CD4-positive, alpha-beta T cell (primary cell): ENCODE results near the gene TRIM33. TPM values are rescaled to one million over a fixed set of nuclear protein-coding genes. Genes with fewer than 3 reads are reported as not detected.
"Not testable (repeated sequence)": the region's sequence is repeated elsewhere in the genome, so short reads cannot be mapped to it uniquely, and the experiment has no call there.

Experiments used
- ATAC-seq: fragments of 200-7000 bp; cut with Tn5 transposase; one replicate; pipeline ENCODE4 v1.10.0; 2022; ENCODE audit warnings: mild to moderate bottlenecking; ENCODE audit not compliant: poor library complexity
- CTCF ChIA-PET: fragments of 350-600 bp; sonication (Branson Sonifier 250); formaldehyde crosslinking; loops from one replicate; lab custom pipeline; 2021; ENCODE audit warnings: antibody characterized with exemption, inconsistent platforms; lab: Charles Lee
- POLR2A ChIA-PET: fragments of 350-600 bp; sonication (Branson Sonifier 250); formaldehyde crosslinking; loops from one replicate; lab custom pipeline; 2021; ENCODE audit warnings: antibody characterized with exemption, inconsistent platforms; lab: Charles Lee
- DNase-seq, 14 experiments: peaks; one replicate each; pipeline ENCODE4 v3.0.0-alpha.2; 2013 to 2020; ENCODE audit warnings: mixed read lengths in 2 of 14
- H3K27ac ChIP-seq, 2 donors: one replicate each; pipeline versions ENCODE4 v1.5.1 to v1.7.0; 2013; ENCODE audit warnings: low read length in 2 of 2, low read depth in 1 of 2, mild to moderate bottlenecking in 1 of 2
- H3K27me3 ChIP-seq, 2 experiments: 1 replicate in 1 of 2; 2 replicates in 1 of 2; pipeline versions ENCODE4 v1.6.1 to v1.7.0; 2013; ENCODE audit warnings: low read length in 2 of 2, control low read depth in 1 of 2, mild to moderate bottlenecking in 1 of 2, moderate library complexity in 1 of 2; ENCODE audit not compliant: insufficient read depth in 2 of 2, control insufficient read depth in 1 of 2
- H3K36me3 ChIP-seq: one replicate; pipeline ENCODE4 v1.6.1; 2013; ENCODE audit warnings: low read length, control low read depth; ENCODE audit not compliant: insufficient read depth
- H3K4me1 ChIP-seq: one replicate; pipeline ENCODE4 v1.6.1; 2013; ENCODE audit warnings: low read length, control low read depth; ENCODE audit not compliant: insufficient read depth
- H3K4me3 ChIP-seq: one replicate; pipeline ENCODE4 v1.5.1; 2013; ENCODE audit warnings: mild to moderate bottlenecking, low read length, moderate library complexity
- H3K9me3 ChIP-seq, 2 experiments: 1 replicate in 1 of 2; 2 replicates in 1 of 2; pipeline versions ENCODE4 v1.6.1 to v1.7.0; 2013; ENCODE audit warnings: low read length in 2 of 2, mild to moderate bottlenecking in 2 of 2, control low read depth in 1 of 2, moderate library complexity in 1 of 2; ENCODE audit not compliant: control insufficient read depth in 1 of 2, insufficient read depth in 1 of 2
- H3K27ac Mint-ChIP-seq: one replicate; pipeline ENCODE4 v1.8.0; 2020; ENCODE audit warnings: mixed read lengths
- H3K27me3 Mint-ChIP-seq: one replicate; pipeline ENCODE4 v1.8.0; 2021; ENCODE audit warnings: mixed read lengths
- H3K36me3 Mint-ChIP-seq: one replicate; pipeline ENCODE4 v1.8.0; 2021; ENCODE audit warnings: low read depth, mixed read lengths
- H3K4me1 Mint-ChIP-seq: one replicate; pipeline ENCODE4 v1.8.0; 2021; ENCODE audit warnings: low read depth, mixed read lengths
- H3K4me3 Mint-ChIP-seq: one replicate; pipeline ENCODE4 v1.8.0; 2020; ENCODE audit warnings: mild to moderate bottlenecking, mixed read lengths
- H3K9me3 Mint-ChIP-seq: one replicate; pipeline ENCODE4 v1.8.0; 2020; ENCODE audit warnings: mixed read lengths
- CTCF ChIP-seq: fragments of 200-600 bp; IDR thresholded peaks from one replicate; pipeline ENCODE4 v1.8.0; 2022; ENCODE audit warnings: antibody characterized with exemption, mild to moderate bottlenecking
- intact Hi-C, 2 experiments: fragments of 100-400 bp; cut with DNase I in 1 of 2; cut with micrococcal nuclease in 1 of 2; formaldehyde crosslinking; loops; one replicate each; pipeline versions ENCODE4 v1.15.1 to v1.9.0; 2023 to 2025; cut with DNase I, micrococcal nuclease
- total RNA-seq, 174 experiments: library from RNA in 2 of 174; stranded (reverse) in 2 of 174; gene quantifications; one replicate each; pipeline ENCODE4 v1.2.3 and lab custom pipeline; 2021 to 2026

The TRIM33 gene
- total RNA-seq, 2 experiments from 2014 or later, result 42.6 to 45.0 TPM

GRCh38 chr1:114428083-114428754 lies 82.8 kb downstream of the TRIM33 start:
- H3K4me3 ChIP-seq, result no peak overlapping the region
- ChIA-PET POLR2A (interaction anchor here (0.9 to 1.7 kb wide), 3 partner anchors 10 to 83 kb away, joined by 3 to 5 read pairs (median 4); no protein-coding TSS in a partner anchor), CTCF (interaction anchor here (1.0 to 1.6 kb wide), 7 partner anchors 10 to 145 kb away, joined by 3 to 7 read pairs (median 4); partner anchors contain the start of gene TRIM33)
- ATAC-seq (peak; percentile 41), DNase-seq (peak in 4 of 14 experiments; percentile 28 to 53 (median 40))
- H3K27me3 ChIP-seq, result no peaks in the 10 kb centered on the region
- peaks cover 55% of the 10 kb centered on the region for H3K36me3 ChIP-seq
- H3K4me3 Mint-ChIP-seq, result no peak overlapping the region
- no peaks in the 10 kb centered on the region for H3K4me1 ChIP-seq
- H3K9me3 Mint-ChIP-seq, result no peaks in the 10 kb centered on the region
- no peaks in the 10 kb centered on the region for H3K27me3 Mint-ChIP-seq
- H3K27ac Mint-ChIP-seq, result no peak overlapping the region
- intact Hi-C loops, result loop anchor here (1.0 to 2.0 kb wide), 3 partner anchors 79 to 450 kb away; no protein-coding TSS in a partner anchor
- H3K36me3 Mint-ChIP-seq, result peaks cover 78% of the 10 kb centered on the region
- TF ChIP-seq CTCF, result peak; percentile 59
- no peak overlapping the region for H3K27ac ChIP-seq
- no peaks in the 10 kb centered on the region for H3K9me3 ChIP-seq
- no peaks in the 10 kb centered on the region for H3K4me1 Mint-ChIP-seq

- H3K4me3 Mint-ChIP-seq, result no peak overlapping the region
- POLR2A ChIA-PET, result interaction anchor here (0.9 to 1.7 kb wide), 2 partner anchors 81 to 84 kb away, joined by 4 to 5 read pairs; no protein-coding TSS in a partner anchor
- H3K9me3 Mint-ChIP-seq, result no peaks in the 10 kb centered on the region
- ATAC-seq (no peak), DNase-seq (no peak)
- H3K4me3 ChIP-seq, result no peak overlapping the region
- no peaks in the 10 kb centered on the region for H3K27me3 ChIP-seq
- no peak overlapping the region for H3K27ac Mint-ChIP-seq
- H3K27ac ChIP-seq, result no peak overlapping the region
- intact Hi-C loops, result loop anchor here (1.0 to 2.0 kb wide), 3 partner anchors 79 to 449 kb away; no protein-coding TSS in a partner anchor
- H3K4me1 Mint-ChIP-seq, result no peaks in the 10 kb centered on the region
- H3K36me3 ChIP-seq, result peaks cover 57% of the 10 kb centered on the region
- no peak for TF ChIP-seq CTCF
- CTCF ChIA-PET, result interaction anchor here (1.0 to 1.6 kb wide), 6 partner anchors 10 to 145 kb away, joined by 3 to 7 read pairs (median 4); partner anchors contain the start of gene TRIM33
- H3K36me3 Mint-ChIP-seq, result peaks cover 73% of the 10 kb centered on the region
- H3K27me3 Mint-ChIP-seq, result no peaks in the 10 kb centered on the region
- no peaks in the 10 kb centered on the region for H3K9me3 ChIP-seq
- no peaks in the 10 kb centered on the region for H3K4me1 ChIP-seq
Measured at GRCh38 chr1:114427612-114428011, 83.4 kb downstream of the TRIM33 start.

GRCh38 chr1:114423455-114423854 lies 87.5 kb downstream of the TRIM33 start:
- ATAC-seq (no peak), DNase-seq (no peak)
- Mint-ChIP-seq H3K4me1 (peaks cover 4% of the 10 kb centered on the region), H3K36me3 (peaks cover 92% of the 10 kb centered on the region), H3K27me3 (no peaks in the 10 kb centered on the region), H3K27ac (no peak overlapping the region), H3K4me3 (no peak overlapping the region), H3K9me3 (no peaks in the 10 kb centered on the region)
- H3K36me3 ChIP-seq, result peaks cover 89% of the 10 kb centered on the region
- H3K27ac ChIP-seq, result no peak overlapping the region
- H3K4me1 ChIP-seq, result no peaks in the 10 kb centered on the region
- no peak for TF ChIP-seq CTCF
- no peaks in the 10 kb centered on the region for H3K9me3 ChIP-seq
- H3K27me3 ChIP-seq, result no peaks in the 10 kb centered on the region
- intact Hi-C loops, result no loop called here
- H3K4me3 ChIP-seq, result no peak overlapping the region
- POLR2A ChIA-PET, result no interaction called here
- CTCF ChIA-PET, result interaction anchor here (0.9 to 1.1 kb wide), 2 partner anchors 13 to 23 kb away, joined by 3 read pairs; no protein-coding TSS in a partner anchor

GRCh38 chr1:114418948-114419347 lies 92.1 kb downstream of the TRIM33 start:
- H3K9me3 ChIP-seq, intact Hi-C loops, H3K4me1 Mint-ChIP-seq, H3K4me3 Mint-ChIP-seq, H3K27me3 ChIP-seq, CTCF ChIA-PET, H3K27ac Mint-ChIP-seq, DNase-seq, H3K27me3 Mint-ChIP-seq, H3K9me3 Mint-ChIP-seq, ATAC-seq, H3K4me1 ChIP-seq, POLR2A ChIA-PET, H3K27ac ChIP-seq, H3K4me3 ChIP-seq: not testable (repeated sequence)
- H3K36me3 ChIP-seq, result peaks cover 72% of the 10 kb centered on the region
- peaks cover 86% of the 10 kb centered on the region for H3K36me3 Mint-ChIP-seq
